HEK293T (cell line): ENCODE data around the gene MVD.

Experiments
- CTCF ChIA-PET: fragments of 350-600 bp; formaldehyde crosslinking; extraction: SDS; loops from one replicate; lab custom pipeline; 2021; ENCODE audit warnings: antibody characterized with exemption, inconsistent platforms; lab: Yijun Ruan, JAX
- POLR2A ChIA-PET: fragments of 350-600 bp; formaldehyde crosslinking; extraction: SDS; loops from one replicate; lab custom pipeline; 2020; ENCODE audit warnings: antibody characterized with exemption, inconsistent platforms; lab: Yijun Ruan, JAX
- DNase-seq: peaks from one replicate; pipeline ENCODE4 v3.0.0; 2012; ENCODE audit warnings: mixed read lengths; ENCODE audit errors: extremely low spot score
- ARNT ChIP-seq: fragments of 450-650 bp; IDR thresholded peaks from 2 replicates; pipeline ENCODE4 v1.6.1; 2017; ENCODE audit warnings: mild to moderate bottlenecking
- BHLHE40 ChIP-seq: fragments of 450-650 bp; IDR thresholded peaks from 2 replicates; pipeline ENCODE4 v1.6.1; 2016; ENCODE audit warnings: mild to moderate bottlenecking, moderate library complexity, borderline replicate concordance
- CTBP1 ChIP-seq: fragments of 450-650 bp; IDR thresholded peaks from 2 replicates; pipeline ENCODE4 v1.6.1; 2016; ENCODE audit warnings: borderline replicate concordance
- ELF4 ChIP-seq: fragments of 450-650 bp; IDR thresholded peaks from 2 replicates; pipeline ENCODE4 v1.6.1; 2017; ENCODE audit warnings: antibody characterized with exemption
- FOXA1 ChIP-seq: fragments of 450-650 bp; IDR thresholded peaks from 2 replicates; pipeline ENCODE4 v1.6.1; 2016; ENCODE audit warnings: mild to moderate bottlenecking
- FOXK2 ChIP-seq: fragments of 450-650 bp; IDR thresholded peaks from 2 replicates; pipeline ENCODE4 v1.6.1; 2016; ENCODE audit warnings: mild to moderate bottlenecking
- FOXM1 ChIP-seq: fragments of 450-650 bp; IDR thresholded peaks from 2 replicates; pipeline ENCODE4 v1.6.1; 2017; ENCODE audit warnings: mild to moderate bottlenecking, borderline replicate concordance
- HDGF ChIP-seq: fragments of 450-650 bp; IDR thresholded peaks from 2 replicates; pipeline ENCODE4 v1.6.1; 2017; ENCODE audit warnings: antibody characterized with exemption, borderline replicate concordance
- L3MBTL2 ChIP-seq: fragments of 450-650 bp; conservative IDR thresholded peaks from 2 replicates; pipeline ENCODE4 v1.6.1; 2016; ENCODE audit warnings: mild to moderate bottlenecking
- LEF1 ChIP-seq: fragments of 450-650 bp; IDR thresholded peaks from 2 replicates; pipeline ENCODE4 v1.6.1; 2017; ENCODE audit warnings: mild to moderate bottlenecking, borderline replicate concordance
- NFRKB ChIP-seq: fragments of 450-650 bp; IDR thresholded peaks from 2 replicates; pipeline ENCODE4 v1.6.1; 2016; ENCODE audit warnings: mild to moderate bottlenecking, moderate library complexity
- SP1 ChIP-seq: fragments of 450-650 bp; IDR thresholded peaks from 2 replicates; pipeline ENCODE4 v1.6.1; 2017
- SUZ12 ChIP-seq: fragments of 450-650 bp; IDR thresholded peaks from 2 replicates; pipeline ENCODE4 v1.6.1; 2016; ENCODE audit warnings: mild to moderate bottlenecking
- TARDBP ChIP-seq: fragments of 450-650 bp; IDR thresholded peaks from 2 replicates; pipeline ENCODE4 v1.6.1; 2016
- ZNF384 ChIP-seq: fragments of 450-650 bp; IDR thresholded peaks from 2 replicates; pipeline ENCODE4 v1.6.1; 2016
- TF ChIP-seq, protein P1 (sequence below): fragments of 450-650 bp; IDR thresholded peaks from 2 replicates; pipeline ENCODE4 v1.6.1; 2016

The MVD gene

DNA sequence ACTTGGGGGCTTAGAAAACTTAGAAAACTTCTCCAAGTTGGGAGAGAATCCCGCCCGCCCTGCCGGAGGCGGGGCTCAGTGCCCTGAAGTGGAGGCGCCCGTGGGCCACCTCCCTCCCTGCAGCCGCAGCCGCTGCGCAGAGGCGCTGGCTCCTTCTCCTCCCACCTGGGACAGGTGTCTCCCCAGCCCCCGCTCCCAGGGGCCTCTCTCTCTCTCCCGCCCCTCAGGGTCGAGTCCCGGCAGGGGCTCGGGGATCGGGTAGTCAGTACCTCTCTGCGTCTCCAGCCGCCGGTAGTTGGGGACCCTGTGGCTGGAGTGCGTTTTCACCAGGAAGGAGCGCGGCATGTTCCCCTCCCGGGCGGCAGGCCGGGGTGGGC is 23.2 kb upstream of the MVD start:
- POLR2A ChIA-PET = no interaction called here
- peak; percentile 37 for DNase-seq
- TF ChIP-seq BHLHE40 (no peak), TARDBP (no peak), FOXA1 (no peak), ARNT (no peak), L3MBTL2 (no peak), FOXM1 (no peak), SUZ12 (no peak), ZNF384 (no peak), FOXK2 (no peak), SP1 (no peak), CTBP1 (no peak), LEF1 (no peak), NFRKB (no peak)
- TF ChIP-seq, protein P1, sequence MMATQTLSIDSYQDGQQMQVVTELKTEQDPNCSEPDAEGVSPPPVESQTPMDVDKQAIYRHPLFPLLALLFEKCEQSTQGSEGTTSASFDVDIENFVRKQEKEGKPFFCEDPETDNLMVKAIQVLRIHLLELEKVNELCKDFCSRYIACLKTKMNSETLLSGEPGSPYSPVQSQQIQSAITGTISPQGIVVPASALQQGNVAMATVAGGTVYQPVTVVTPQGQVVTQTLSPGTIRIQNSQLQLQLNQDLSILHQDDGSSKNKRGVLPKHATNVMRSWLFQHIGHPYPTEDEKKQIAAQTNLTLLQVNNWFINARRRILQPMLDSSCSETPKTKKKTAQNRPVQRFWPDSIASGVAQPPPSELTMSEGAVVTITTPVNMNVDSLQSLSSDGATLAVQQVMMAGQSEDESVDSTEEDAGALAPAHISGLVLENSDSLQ = no peak
- CTCF ChIA-PET = interaction anchor here (1.6 kb wide), 1 partner anchor 13 kb away, joined by 3 read pairs; no protein-coding TSS in a partner anchor

DNA sequence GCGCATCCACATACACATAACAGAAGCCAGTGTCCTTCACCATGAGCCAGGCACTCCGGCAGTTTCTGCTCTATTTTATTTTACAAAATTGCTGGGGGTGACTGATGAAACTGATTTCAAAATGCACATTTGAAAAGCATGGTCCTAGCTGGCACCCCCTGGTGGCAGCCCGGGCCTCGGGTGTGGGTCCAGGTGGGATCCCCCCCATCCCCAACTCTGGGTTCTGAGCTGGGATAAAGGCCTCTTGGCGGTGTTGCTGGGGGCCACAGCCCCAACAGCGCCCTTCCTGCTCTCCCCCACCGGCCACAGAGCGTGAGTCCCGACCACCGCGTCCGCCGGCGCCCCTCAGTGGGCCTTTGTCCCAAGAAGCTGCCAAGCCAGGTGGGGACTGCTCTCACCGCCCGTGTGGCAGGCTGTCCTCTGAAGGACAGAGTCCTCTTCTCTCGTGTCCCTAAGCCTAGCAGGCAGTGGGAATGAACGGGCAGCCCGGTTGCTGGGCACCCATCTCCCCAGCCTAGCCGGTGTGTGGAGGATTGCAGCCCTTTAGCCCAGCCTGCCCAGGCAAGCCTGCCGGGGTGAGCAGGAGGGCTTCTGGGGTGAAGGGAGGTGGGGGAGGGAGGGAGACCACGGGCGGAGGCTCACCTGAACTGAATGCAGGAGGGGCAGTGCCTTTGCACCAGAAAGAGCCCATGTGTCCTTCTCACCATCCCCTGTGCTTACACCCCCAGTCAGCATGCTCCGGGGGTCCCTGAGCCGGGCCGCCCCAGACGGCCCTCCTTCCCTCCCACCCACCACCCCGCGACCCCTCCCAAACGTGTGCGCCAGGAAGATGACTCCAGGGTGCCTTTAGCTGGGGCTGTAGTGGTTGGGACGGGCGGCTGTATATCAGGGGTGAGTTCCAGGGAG is 22.5 kb upstream of the MVD start:
- TF ChIP-seq CTBP1 (no peak), L3MBTL2 (no peak), SP1 (no peak), FOXA1 (no peak), SUZ12 (no peak), NFRKB (no peak)
- TF ChIP-seq, protein P1 = no peak
- POLR2A ChIA-PET = no interaction called here
- peak; percentile 35 for DNase-seq
- CTCF ChIA-PET = interaction anchor here (0.9 to 1.6 kb wide), 3 partner anchors 12 to 23 kb away, joined by 3 read pairs; partner anchors contain the start of gene MVD

DNA sequence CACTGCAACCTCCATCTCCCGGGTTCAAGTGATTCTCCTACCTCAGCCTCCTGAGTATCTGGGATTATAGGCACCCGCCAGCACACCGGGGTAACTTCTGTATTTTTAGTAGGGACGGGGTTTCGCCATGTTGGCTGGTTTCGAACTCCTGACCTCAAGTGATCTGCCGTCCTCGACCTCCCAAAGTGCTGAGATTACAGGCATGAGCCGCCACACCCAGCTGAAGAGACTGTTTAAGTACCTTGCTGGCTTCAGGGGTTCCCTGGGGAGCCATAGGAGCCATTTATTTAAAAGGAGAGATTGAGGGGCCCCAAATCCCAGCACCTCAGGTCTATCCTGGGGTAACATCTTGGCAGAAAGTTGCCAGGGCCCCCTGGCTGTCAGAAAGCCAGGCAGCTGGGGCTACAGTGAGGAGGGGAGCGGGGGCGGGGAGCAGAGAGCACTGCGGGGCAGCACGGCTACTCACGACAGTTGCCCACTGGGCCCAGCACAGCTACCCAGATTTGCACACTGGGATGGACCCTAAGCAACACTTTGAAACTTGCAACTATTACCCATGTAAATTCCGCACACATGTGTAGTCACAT is 21.8 kb upstream of the MVD start:
- POLR2A ChIA-PET = no interaction called here
- DNase-seq = no peak
- TF ChIP-seq ZNF384 (no peak), FOXK2 (no peak), LEF1 (no peak), ELF4 (no peak), TARDBP (no peak)
- TF ChIP-seq, protein P1 = no peak
- CTCF ChIA-PET = interaction anchor here (0.9 to 1.6 kb wide), 3 partner anchors 11 to 22 kb away, joined by 3 read pairs; partner anchors contain the start of gene MVD

DNA sequence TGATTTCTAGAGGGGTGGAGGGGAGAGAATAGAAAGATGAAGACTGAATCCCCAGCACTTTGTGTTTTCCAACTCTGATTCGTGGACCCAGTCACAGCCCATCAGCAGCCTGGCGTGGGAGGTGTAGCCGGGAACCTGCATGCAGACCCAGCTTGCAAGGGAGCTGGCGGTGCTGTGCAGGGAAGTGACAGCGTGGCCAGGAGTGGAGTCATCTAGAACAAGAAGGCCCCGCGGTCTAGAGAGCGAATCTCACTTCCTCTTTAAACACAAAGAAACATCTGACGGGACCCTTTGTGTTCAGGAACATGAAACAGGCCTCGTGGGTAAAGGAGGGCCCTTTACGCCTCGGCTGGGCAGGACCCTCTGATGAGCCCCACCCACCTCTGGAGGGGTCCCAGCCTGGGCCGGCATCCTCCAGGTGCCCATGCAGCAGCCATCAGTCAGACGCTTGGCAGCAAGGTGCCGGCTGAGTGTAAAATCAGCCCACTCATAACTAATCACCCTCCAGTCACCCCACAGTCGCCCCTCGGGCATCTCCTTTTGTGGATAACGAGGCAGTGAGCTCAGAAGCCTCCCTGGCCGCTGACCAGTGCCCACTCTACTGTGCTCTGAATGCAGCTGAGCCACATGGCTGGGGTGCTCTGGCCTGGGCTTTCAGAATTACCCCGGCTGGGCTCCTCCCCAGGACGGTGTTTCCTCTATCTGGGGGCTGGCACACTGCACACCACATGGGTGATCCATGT is 19.0 kb upstream of the MVD start:
- CTCF ChIA-PET = interaction anchor here (0.7 kb wide), 1 partner anchor 51 kb away, joined by 3 read pairs; no protein-coding TSS in a partner anchor
- DNase-seq = no peak
- TF ChIP-seq HDGF (no peak), SP1 (no peak), FOXA1 (no peak), NFRKB (no peak), ZNF384 (no peak), BHLHE40 (no peak), ELF4 (no peak), LEF1 (no peak), CTBP1 (no peak), ARNT (no peak), TARDBP (no peak), FOXM1 (no peak), SUZ12 (no peak), FOXK2 (no peak), L3MBTL2 (no peak)
- TF ChIP-seq, protein P1 = no peak
- POLR2A ChIA-PET = no interaction called here

DNA sequence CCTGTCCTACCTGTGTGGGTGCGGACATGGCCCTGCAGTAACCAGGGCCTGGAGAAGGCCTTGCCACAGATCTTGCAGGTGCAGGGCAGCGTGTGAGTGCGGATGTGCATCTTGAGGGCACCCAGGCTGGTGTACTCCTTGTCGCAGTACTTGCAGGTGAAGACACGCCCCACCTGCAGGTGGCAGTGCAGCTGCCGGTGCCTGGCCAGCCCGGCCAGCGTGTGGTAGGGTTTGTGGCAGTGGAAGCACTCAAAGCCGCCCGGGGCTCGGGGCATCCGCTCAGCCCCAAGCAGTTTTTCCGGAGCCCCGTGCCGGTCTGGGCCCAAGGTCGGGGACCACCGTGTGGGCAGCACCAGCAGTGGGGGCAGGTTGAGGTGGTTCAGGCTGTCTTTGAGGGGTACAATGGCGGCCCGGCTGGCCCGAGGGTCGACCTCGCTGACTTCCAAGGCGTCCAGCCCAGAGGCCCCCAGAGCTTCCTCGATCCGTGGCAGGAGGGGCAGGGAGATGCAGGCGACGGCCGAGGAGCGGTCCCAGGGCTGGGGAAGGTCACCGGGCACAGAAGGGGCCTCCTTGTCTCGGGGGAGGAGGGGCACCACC is 18.3 kb upstream of the MVD start:
- TF ChIP-seq NFRKB = no peak
- no peak for TF ChIP-seq ELF4
- TF ChIP-seq L3MBTL2 = no peak
- no peak for TF ChIP-seq CTBP1
- no peak for TF ChIP-seq ARNT
- TF ChIP-seq TARDBP = no peak
- no peak for TF ChIP-seq LEF1
- TF ChIP-seq HDGF = no peak
- no peak for TF ChIP-seq SUZ12
- TF ChIP-seq FOXM1 = no peak
- TF ChIP-seq, protein P1 = no peak
- TF ChIP-seq FOXA1 = no peak
- TF ChIP-seq BHLHE40 = no peak
- TF ChIP-seq FOXK2 = no peak
- TF ChIP-seq SP1 = no peak
- no peak for TF ChIP-seq ZNF384
- DNase-seq = peak; percentile 61
- CTCF ChIA-PET = no interaction called here
- POLR2A ChIA-PET = no interaction called here
